Natural killer cell (primary cell): ENCODE measurements around the gene HMGB2. TPM values are rescaled to one million over a fixed set of nuclear protein-coding genes. Genes with fewer than 3 reads are reported as not detected.

Source experiments
- ATAC-seq, 3 donors: fragments of 150-1000 bp in 2 of 3; fragments of 200-7000 bp in 1 of 3; cut with Tn5 transposase; 1 replicate in 1 of 3; 2 replicates in 2 of 3; pipeline ENCODE4 v1.10.0; 2021; ENCODE audit warnings: mild to moderate bottlenecking in 2 of 3, moderate library complexity in 2 of 3
- DNase-seq, 2 donors: peaks; one replicate each; pipeline versions ENCODE4 v3.0.0 to v3.0.0-alpha.2; 2013 to 2021; ENCODE audit warnings: mixed read lengths in 1 of 2
- H3K27ac ChIP-seq: one replicate; pipeline ENCODE4 v1.5.1; 2013; ENCODE audit warnings: mild to moderate bottlenecking, low read length
- H3K27me3 ChIP-seq: one replicate; pipeline ENCODE4 v1.6.1; 2013; ENCODE audit warnings: low read length; ENCODE audit not compliant: control insufficient read depth, insufficient read depth
- H3K36me3 ChIP-seq: one replicate; pipeline ENCODE4 v1.6.1; 2013; ENCODE audit warnings: low read length; ENCODE audit not compliant: control insufficient read depth, insufficient read depth
- H3K4me1 ChIP-seq: one replicate; pipeline ENCODE4 v1.6.1; 2013; ENCODE audit warnings: low read length; ENCODE audit not compliant: control insufficient read depth, insufficient read depth
- H3K4me3 ChIP-seq: one replicate; pipeline ENCODE4 v1.5.1; 2013; ENCODE audit warnings: low read length
- H3K9me3 ChIP-seq: one replicate; pipeline ENCODE4 v1.6.1; 2013; ENCODE audit warnings: low read length; ENCODE audit not compliant: control insufficient read depth, insufficient read depth
- H3K27ac Mint-ChIP-seq, 2 donors: one replicate each; pipeline ENCODE4 v1.8.0; 2022; ENCODE audit warnings: mild to moderate bottlenecking in 2 of 2, mixed read lengths in 2 of 2, moderate library complexity in 1 of 2
- H3K27me3 Mint-ChIP-seq, 2 donors: one replicate each; pipeline ENCODE4 v1.8.0; 2022; ENCODE audit warnings: low read depth in 2 of 2, mixed read lengths in 2 of 2
- H3K36me3 Mint-ChIP-seq: one replicate; pipeline ENCODE4 v1.8.0; 2022; ENCODE audit warnings: mixed read lengths
- H3K4me1 Mint-ChIP-seq, 2 donors: one replicate each; pipeline ENCODE4 v1.8.0; 2022; ENCODE audit warnings: mixed read lengths in 2 of 2
- H3K4me3 Mint-ChIP-seq: one replicate; pipeline ENCODE4 v1.8.0; 2022; ENCODE audit warnings: mild to moderate bottlenecking, moderate library complexity, mixed read lengths
- H3K9me3 Mint-ChIP-seq, 2 donors: one replicate each; pipeline ENCODE4 v1.8.0; 2022; ENCODE audit warnings: mixed read lengths in 2 of 2
- CTCF ChIP-seq: fragments of 200-600 bp; IDR thresholded peaks from one replicate; pipeline ENCODE4 v1.8.0; 2022; ENCODE audit warnings: antibody characterized with exemption
- WGBS: methylation state at CpG from one replicate; pipeline ENCODE4 v1.1.7; 2013; ENCODE audit warnings: missing lambda C conversion rate; ENCODE audit not compliant: insufficient coverage; 5-methylcytosine and 5-hydroxymethylcytosine counted together
- intact Hi-C: fragments of 100-400 bp; cut with micrococcal nuclease; formaldehyde crosslinking; loops from one replicate; pipeline ENCODE4 v1.14.2; 2022
- total RNA-seq, 4 donors: library from RNA; stranded (reverse); fragments of 120-200 nt in 1 of 4; gene quantifications; one replicate each; pipeline versions ENCODE4 v1.2.3 to v1.2.4, GENCODE V29; 2013 to 2022

The HMGB2 gene
- total RNA-seq, 3 donors from 2014 or later (not counting 1 experiment from before 2014, with no cell fraction given) = 145 to 214 (median 151) TPM

DNA sequence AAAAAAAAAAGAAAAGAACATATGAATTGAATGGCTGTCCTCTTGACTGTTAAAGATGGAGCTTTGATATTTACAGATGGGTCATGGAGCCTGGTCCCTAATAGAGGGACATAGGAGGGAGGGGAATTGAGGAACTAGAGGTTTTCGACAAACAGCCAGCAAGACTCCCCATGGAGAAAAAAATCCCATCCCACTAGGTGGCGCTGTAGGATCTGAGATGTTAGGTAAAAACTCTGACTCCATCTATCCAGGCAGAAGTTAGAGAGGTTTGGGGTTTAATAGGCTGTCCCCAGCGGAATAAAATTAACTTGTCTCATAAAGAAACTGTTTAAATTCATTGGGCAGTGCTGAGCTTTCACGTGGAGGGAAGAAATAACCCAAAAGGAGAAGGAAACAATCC lies 45.9 kb downstream of the HMGB2 start:
- Histone ChIP-seq H3K4me3 (no peak overlapping the region), H3K4me1 (no peaks in the 10 kb centered on the region), H3K36me3 (no peaks in the 10 kb centered on the region), H3K27ac (no peak overlapping the region), H3K27me3 (no peaks in the 10 kb centered on the region), H3K9me3 (peaks cover 19% of the 10 kb centered on the region)
- peak; percentile 44 for TF ChIP-seq CTCF
- intact Hi-C loops = loop anchor here (1.0 kb wide), 1 partner anchor 129 kb away; no protein-coding TSS in a partner anchor
- Mint-ChIP-seq H3K36me3 (peaks cover 19% of the 10 kb centered on the region), H3K4me3 (no peak overlapping the region), H3K9me3 (peaks cover 0 to 4% of the 10 kb centered on the region in 2 donors), H3K27me3 (no peaks in the 10 kb centered on the region), H3K4me1 (peaks cover 10 to 17% of the 10 kb centered on the region in 2 donors), H3K27ac (no peak overlapping the region)
- WGBS = 94% methylated on average over 2 of the region's 4 CpGs
- peak in 1 of 3 donors; percentile 68 for ATAC-seq
- peak; percentile 29 to 79 for DNase-seq

DNA sequence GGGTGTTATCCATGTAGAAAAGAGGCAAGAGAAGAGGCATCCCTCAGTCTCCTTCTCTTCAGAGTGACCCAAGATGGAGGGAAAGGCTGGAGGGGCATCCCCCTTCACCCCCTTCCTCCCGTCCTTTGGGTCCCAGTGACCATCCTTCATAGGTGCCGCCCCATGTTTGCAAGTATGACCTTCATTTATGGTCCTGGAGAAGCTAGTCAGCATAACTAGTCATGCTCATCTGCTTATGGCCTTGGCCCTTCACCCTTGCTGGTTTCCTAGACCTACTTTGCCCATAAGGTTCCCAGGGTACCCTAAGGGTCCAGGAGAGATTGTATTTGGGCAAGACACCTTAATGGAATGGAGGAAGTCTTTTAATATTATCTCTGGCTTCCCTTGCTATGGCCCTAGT lies 46.7 kb downstream of the HMGB2 start:
- H3K4me3 ChIP-seq = no peak overlapping the region
- WGBS = 98% methylated on average over 2 of the region's 2 CpGs

GRCh38 chr4:173284463-173284862 lies 49.7 kb downstream of the HMGB2 start:
- peaks cover 13 to 15% of the 10 kb centered on the region in 2 donors for H3K4me1 Mint-ChIP-seq
- H3K27me3 Mint-ChIP-seq = no peaks in the 10 kb centered on the region
- no peak for TF ChIP-seq CTCF
- Histone ChIP-seq H3K4me3 (no peak overlapping the region), H3K27me3 (no peaks in the 10 kb centered on the region), H3K36me3 (no peaks in the 10 kb centered on the region), H3K9me3 (peaks cover 28% of the 10 kb centered on the region), H3K4me1 (no peaks in the 10 kb centered on the region), H3K27ac (no peak overlapping the region)
- no peak for ATAC-seq
- H3K4me3 Mint-ChIP-seq = no peak overlapping the region
- DNase-seq = no peak
- peaks cover 19% of the 10 kb centered on the region for H3K36me3 Mint-ChIP-seq
- peaks cover 0 to 4% of the 10 kb centered on the region in 2 donors for H3K9me3 Mint-ChIP-seq
- no peak overlapping the region for H3K27ac Mint-ChIP-seq
- intact Hi-C loops = no loop called here

More for the DNA sequence above, 46.7 kb downstream of the HMGB2 start:
- H3K9me3 Mint-ChIP-seq = peaks cover 0 to 4% of the 10 kb centered on the region in 2 donors
- Histone ChIP-seq H3K27ac (no peak overlapping the region), H3K27me3 (no peaks in the 10 kb centered on the region), H3K4me1 (no peaks in the 10 kb centered on the region), H3K9me3 (peaks cover 24% of the 10 kb centered on the region), H3K36me3 (no peaks in the 10 kb centered on the region)
- no peak for TF ChIP-seq CTCF
- H3K27ac Mint-ChIP-seq = no peak overlapping the region
- H3K4me3 Mint-ChIP-seq = no peak overlapping the region
- H3K27me3 Mint-ChIP-seq = no peaks in the 10 kb centered on the region
- ATAC-seq (no peak), DNase-seq (no peak)
- intact Hi-C loops = no loop called here
- H3K36me3 Mint-ChIP-seq = peaks cover 19% of the 10 kb centered on the region
- H3K4me1 Mint-ChIP-seq = peaks cover 10 to 17% of the 10 kb centered on the region in 2 donors

DNA sequence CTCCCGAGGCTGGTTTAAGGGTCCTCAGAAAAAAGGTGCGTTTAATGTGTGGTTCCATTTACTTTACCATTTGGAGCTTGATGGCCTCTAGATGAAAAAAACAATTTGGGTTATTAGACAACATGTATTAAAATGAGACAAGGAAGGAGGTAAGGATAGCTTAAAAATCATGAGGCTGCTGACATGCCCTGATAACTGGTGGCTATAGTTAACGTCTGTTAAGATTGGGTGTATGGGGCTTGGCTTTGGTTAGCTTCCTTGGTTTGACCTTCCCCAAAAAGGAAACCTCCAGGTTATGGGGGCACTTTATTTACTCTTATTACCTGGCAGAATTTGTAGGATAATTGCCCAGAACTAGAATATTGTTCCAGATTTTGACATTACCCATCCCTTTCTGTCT lies 51.5 kb downstream of the HMGB2 start:
- H3K27ac ChIP-seq = no peak overlapping the region
- no peaks in the 10 kb centered on the region for H3K36me3 ChIP-seq
- H3K4me1 ChIP-seq = no peaks in the 10 kb centered on the region
- DNase-seq = no peak
- Mint-ChIP-seq H3K27me3 (no peaks in the 10 kb centered on the region), H3K4me3 (no peak overlapping the region), H3K9me3 (peaks cover 0 to 4% of the 10 kb centered on the region in 2 donors), H3K27ac (no peak overlapping the region), H3K36me3 (peaks cover 19% of the 10 kb centered on the region), H3K4me1 (peaks cover 3 to 14% of the 10 kb centered on the region in 2 donors)
- ATAC-seq = no peak
- 90% methylated on average over 3 of the region's 3 CpGs for WGBS
- H3K9me3 ChIP-seq = peaks cover 26% of the 10 kb centered on the region
- no peak for TF ChIP-seq CTCF
- H3K4me3 ChIP-seq = no peak overlapping the region
- H3K27me3 ChIP-seq = no peaks in the 10 kb centered on the region
- intact Hi-C loops = no loop called here
